ENCODE data around the gene AHCYL1.

AHCYL1 gene

DNA sequence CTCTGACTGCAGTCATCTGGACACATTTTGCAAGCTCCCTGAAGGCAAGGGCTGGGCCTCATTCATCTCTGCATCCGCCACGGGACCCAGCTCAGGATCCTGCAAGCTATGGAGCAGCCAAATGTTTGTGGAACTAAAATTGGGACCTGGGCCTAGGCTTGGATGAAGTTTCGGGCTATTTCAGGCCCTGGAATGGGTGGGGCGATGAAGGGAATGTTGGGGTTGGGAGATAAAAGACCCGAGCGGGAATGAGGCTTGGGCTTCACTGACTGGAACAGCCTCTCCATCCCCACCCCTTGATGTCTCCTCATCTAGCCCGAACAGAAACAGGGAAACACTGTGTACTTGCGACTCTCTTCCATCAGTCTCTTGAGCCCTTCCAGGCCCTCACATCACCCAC, 7.3 kb upstream of the AHCYL1 start:
- DNase-seq (ENCODE audit: low read depth): no peak

GRCh38 chr1:109977657-109978378, 6.7 kb upstream of the AHCYL1 start:
- no peak for DNase-seq (ENCODE audit: low read depth)

- DNase-seq (ENCODE audit: low read depth): no peak
These were observed 5.6 kb upstream of the AHCYL1 start for GRCh38 chr1:109978761-109979488.

DNA sequence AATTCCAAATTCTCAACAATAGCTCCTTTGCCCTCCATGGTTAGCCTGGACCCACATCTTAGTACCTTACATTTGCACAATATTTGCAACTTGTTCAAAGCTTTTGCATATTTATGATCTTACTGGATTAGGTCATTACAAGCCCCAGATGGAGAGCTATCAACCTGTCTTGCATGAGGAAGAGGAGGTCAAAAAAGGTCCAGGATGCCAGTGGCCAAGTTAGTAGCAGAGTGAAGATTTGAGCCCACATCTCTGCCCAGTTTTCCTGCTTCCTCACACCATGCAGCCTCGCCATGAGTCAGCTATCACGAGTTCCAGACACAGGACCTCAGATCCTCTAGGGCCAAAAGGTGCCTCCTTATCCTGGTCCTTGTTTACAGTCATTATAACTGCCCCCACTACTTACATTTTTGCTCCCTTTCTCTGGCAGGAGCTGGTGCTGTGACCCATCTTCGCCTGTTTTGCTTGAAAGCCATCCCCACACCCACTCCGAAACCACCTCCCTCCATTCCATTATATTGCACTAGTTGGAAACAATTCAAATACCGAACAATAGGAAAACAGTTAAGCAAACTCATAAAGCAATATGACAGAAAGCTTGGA, 5.0 kb upstream of the AHCYL1 start:
- DNase-seq (ENCODE audit: low read depth): no peak

- DNase-seq (ENCODE audit: low read depth): no peak
These were observed 4.1 kb upstream of the AHCYL1 start for GRCh38 chr1:109980324-109981003.

- DNase-seq (ENCODE audit: low read depth): no peak
These were observed 3.6 kb upstream of the AHCYL1 start for GRCh38 chr1:109981004-109981335.

DNA sequence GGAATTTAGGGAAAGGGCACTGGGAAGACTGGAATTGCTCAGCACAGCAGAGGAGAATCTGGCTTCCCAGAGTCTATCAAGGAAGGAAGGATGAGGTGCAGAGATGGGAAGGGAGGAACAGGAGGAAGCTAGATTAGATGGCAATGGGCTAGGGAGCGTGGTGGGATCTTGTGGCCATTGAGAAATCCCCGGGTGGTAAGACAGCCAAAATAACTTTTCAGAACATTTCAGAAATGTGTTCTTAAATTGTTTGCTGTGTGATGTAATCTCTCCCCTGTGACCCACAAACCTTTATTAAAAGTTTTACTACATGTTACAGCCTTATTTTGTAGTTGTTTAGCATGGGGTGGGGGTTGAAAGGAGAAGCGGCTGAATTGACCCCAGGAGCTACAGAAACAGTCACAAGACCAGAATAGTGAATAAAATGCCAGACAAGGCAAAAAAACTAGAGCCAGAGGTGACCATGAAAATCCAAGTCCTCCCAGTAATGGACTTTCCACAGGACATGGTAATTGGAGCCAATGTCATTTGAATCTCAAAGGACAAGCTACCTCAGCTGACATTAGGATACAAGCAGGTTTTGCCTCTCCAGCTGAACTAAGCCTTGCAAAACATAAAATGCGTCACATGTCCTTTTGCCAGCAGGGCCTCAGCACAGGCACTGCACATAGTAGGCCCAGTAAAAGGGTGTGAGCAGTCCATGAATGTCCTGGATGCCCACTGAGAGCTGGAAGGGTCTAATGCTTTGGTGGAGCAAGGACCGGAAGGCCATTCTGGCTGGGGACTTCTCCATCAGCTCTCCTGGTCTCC, 980 bp upstream of the AHCYL1 start:
- DNase-seq (ENCODE audit: low read depth): no peak

DNA sequence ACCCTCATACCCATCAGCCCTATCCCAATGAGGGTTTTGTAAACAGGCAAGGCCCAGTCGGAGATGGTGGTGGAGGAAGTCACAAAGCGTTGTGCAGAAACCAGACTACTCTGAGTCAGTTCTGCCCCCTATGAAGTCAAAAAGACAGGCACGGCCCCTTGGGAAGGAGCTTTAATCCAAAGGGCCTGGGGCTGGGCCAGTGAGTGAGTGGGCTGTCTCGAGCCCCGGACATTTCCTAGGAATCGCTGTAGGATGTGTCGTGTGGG, 442 bp upstream of the AHCYL1 start:
- no peak for DNase-seq (ENCODE audit: low read depth)

DNA sequence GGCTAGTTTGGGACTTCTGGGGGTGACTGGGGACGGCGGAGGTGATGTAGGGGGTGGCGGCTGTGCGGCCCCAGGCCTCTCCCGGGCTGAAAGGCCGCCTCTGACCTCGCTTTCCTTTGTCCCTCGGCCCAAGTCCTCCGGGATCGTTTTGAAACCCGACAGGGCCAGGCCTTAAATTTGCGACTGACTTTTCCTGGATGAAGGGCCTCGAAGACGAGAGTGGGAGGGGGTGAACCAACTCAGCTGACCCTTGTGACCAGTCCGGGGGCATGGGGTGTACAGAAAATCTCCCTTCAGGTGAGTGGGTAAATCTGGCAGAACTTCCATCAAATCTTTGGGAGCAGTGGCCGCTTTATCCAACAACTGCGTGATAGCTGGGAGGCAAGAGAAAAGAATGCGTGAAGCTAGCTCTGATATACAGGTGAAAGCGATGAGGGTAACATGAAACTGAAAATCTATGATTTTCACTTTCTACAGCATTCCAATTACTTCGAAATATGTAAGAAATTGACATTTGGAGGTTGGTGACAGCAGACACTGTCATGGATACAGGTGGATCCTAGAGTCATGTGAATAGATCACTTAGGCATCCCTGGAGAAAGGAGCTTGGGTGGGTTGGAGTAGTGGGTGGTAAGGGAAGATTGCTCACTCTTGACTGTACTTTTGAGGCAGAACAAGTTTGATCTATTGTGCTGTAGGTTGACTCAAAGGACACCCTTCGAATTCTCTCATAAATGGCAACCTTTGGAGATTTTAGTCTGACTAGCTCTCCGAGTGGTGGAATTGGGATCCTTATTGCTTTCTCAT, 885 bp downstream of the AHCYL1 start:
- no peak for DNase-seq (ENCODE audit: low read depth)

GRCh38 chr1:109986054-109986444, 1.5 kb downstream of the AHCYL1 start:
- no peak for DNase-seq (ENCODE audit: low read depth)

GRCh38 chr1:109988349-109988914, 3.9 kb downstream of the AHCYL1 start:
- no peak for DNase-seq (ENCODE audit: low read depth)

- DNase-seq (ENCODE audit: low read depth): no peak
These were observed 5.1 kb downstream of the AHCYL1 start for GRCh38 chr1:109989506-109990301.

DNA sequence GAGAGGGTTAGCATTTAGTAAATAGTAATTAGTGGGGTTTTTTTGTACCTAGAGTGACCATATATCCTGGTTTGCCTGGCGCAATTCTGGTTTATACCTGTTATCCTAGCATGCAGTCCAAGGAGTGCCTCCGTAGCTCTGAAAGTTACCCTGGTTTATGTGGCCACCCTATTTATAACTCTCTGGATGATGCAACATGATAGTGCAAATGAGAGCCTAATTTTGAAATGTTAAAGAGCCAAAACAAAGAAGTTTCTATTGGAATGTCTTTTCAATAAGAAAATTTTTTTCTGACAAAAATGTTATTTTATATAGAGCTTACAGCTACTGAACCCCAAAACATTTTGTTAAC, 5.7 kb downstream of the AHCYL1 start:
- DNase-seq (ENCODE audit: low read depth): no peak

GRCh38 chr1:109991400-109991925, 6.9 kb downstream of the AHCYL1 start:
- no peak for DNase-seq (ENCODE audit: low read depth)

- DNase-seq (ENCODE audit: low read depth): no peak
These were observed 9.3 kb downstream of the AHCYL1 start for GRCh38 chr1:109993885-109994284.

DNA sequence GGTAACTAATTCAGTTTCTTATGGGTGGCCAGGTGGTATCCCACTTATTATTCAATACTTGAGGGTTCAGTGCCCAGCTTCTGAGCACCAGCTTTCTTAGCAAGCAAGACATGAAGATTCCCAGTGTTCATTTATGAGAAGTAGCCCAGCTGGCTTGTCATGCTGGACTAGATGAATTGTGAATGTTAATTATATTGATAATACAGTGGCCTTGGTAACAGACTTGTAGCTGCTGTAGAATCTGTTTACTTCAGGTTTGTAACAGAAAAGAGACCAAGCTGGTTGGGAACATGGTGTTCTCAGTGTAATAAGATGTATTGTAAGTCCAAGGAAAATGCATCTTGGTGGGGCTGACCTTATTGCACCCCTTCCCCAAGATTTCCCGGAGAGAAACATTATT, 10.1 kb downstream of the AHCYL1 start:
- DNase-seq (ENCODE audit: low read depth): no peak

- DNase-seq (ENCODE audit: low read depth): no peak
These were observed 11.0 kb downstream of the AHCYL1 start for GRCh38 chr1:109995536-109995935.

DNA sequence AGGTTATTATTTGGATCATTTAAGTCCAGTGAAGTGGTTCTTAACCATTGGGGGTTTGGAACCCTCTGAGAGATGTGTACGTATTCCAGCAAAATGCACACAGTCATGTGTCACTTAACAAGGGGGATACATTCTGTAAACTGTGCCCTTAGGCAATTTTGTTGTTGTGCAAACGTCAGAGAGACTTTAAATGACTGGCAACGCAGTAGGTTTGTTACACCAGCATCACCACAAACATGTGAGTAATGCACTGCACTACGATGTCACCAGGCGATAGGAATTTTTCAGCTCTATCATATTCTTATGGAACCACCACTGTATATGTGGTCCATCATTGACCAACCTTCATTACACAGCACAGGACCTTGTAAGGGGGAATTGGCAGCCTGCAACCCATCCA, 11.9 kb downstream of the AHCYL1 start:
- DNase-seq (ENCODE audit: low read depth): no peak

DNA sequence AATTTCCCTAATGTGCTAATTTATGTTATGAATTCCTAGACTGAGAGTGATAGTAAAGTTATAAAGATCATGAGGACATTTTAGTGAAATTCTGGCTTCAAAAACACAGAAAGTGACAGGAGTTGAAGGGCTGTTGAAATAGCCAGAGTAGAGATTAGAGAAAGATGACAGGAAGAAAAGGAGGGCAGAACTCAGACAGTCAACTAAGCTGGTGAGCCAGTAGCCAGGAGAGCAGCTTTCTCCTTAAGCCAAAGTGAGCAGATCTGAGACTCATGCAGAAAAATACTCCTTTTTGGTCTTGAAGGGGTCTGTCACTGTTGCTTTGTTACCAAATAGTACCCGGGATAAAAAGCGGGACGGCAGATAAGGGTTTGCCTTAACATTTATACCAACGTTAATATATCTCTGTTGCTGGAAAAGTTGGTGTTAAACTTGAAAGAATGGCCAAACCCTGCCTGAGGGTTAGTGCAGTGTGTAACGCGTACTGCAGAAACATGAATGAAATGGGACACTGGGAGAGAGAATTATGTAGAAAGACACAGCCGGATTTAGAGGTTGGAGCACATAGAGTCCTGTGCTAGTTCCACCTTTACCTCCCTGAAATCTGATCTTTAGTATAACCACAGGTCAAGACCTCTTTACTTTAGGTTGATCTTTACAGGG, 12.8 kb downstream of the AHCYL1 start:
- DNase-seq (ENCODE audit: low read depth): no peak

DNA sequence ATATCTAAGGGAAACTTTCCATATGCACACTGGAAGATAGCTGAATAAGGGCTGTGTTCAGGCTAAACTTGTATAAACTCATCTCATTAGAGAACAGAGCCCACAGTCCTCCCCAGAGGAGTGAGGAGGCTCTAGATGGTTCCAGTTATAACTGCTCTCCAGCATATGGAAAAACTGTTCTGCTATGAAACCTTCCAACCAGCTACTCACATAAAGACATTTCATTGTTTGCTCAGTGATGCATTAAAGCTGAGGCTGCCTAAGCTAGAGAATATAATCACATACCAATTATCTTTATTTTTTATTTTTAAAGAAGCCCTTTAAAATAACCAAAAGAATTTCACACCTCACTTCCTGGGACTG, 13.3 kb downstream of the AHCYL1 start:
- DNase-seq (ENCODE audit: low read depth): no peak

All from stimulated activated CD8-positive, alpha-beta memory T cell treated with anti-CD3 and anti-CD28 coated beads, Interleukin-15, amount 100 ng/mL, for 1 hour (primary cell).